HEK293 (cell line): ENCODE data around the gene WWOX.

Source experiments
- CTCF ChIA-PET: fragments of 350-600 bp; formaldehyde crosslinking; extraction: SDS; loops from one replicate; lab custom pipeline; 2021; ENCODE audit warnings: antibody characterized with exemption; lab: Yijun Ruan, JAX
- POLR2A ChIA-PET: fragments of 300-600 bp; formaldehyde crosslinking; extraction: SDS; loops from one replicate; lab custom pipeline; 2020; ENCODE audit warnings: antibody characterized with exemption, inconsistent platforms; lab: Yijun Ruan, JAX
- H3K27ac ChIP-seq: fragments of 200-500 bp; sonication (Bioruptor generic); 2 replicates; pipeline ENCODE4 v1.5.1; 2014; ENCODE audit warnings: low read depth, low read length, control low read depth, inconsistent platforms; ENCODE audit errors: extremely low read depth
- H3K36me3 ChIP-seq, 2 experiments: fragments of 200-500 bp in 1 of 2; sonication (Bioruptor generic) in 1 of 2; 1 replicate in 1 of 2; 2 replicates in 1 of 2; pipeline ENCODE4 v1.5.1; 2014 to 2017; ENCODE audit warnings: inconsistent platforms in 2 of 2, low read length in 2 of 2; ENCODE audit not compliant: control insufficient read depth in 2 of 2, insufficient read depth in 1 of 2
- H3K4me1 ChIP-seq: fragments of 200-500 bp; sonication (Bioruptor generic); 2 replicates; pipeline ENCODE4 v1.5.1; 2014; ENCODE audit warnings: mild to moderate bottlenecking, low read length, inconsistent platforms; ENCODE audit not compliant: control insufficient read depth, insufficient read depth
- H3K4me3 ChIP-seq: 2 replicates; pipeline ENCODE4 v1.5.1; 2011; ENCODE audit warnings: low read depth, mild to moderate bottlenecking, control low read depth, low read length, moderate library complexity
- H3K9me3 ChIP-seq: fragments of 200-500 bp; sonication (Bioruptor generic); 2 replicates; pipeline ENCODE4 v1.5.1; 2014; ENCODE audit warnings: low read depth, low read length, inconsistent platforms; ENCODE audit not compliant: control insufficient read depth, insufficient read depth
- KLF16 ChIP-seq: fragments of 450-650 bp; formaldehyde crosslinking; IDR thresholded peaks from 2 replicates; pipeline ENCODE4 v1.5.1; 2017; ENCODE audit warnings: missing biosample characterization, missing genetic modification characterization
- KLF7 ChIP-seq: fragments of 450-650 bp; formaldehyde crosslinking; IDR thresholded peaks from 2 replicates; pipeline ENCODE4 v1.5.1; 2016; ENCODE audit warnings: missing biosample characterization, missing genetic modification characterization, borderline replicate concordance
- SCRT2 ChIP-seq: fragments of 450-650 bp; formaldehyde crosslinking; IDR thresholded peaks from 2 replicates; pipeline ENCODE4 v1.5.1; 2016; ENCODE audit warnings: missing biosample characterization, missing genetic modification characterization
- YY2 ChIP-seq: fragments of 450-650 bp; formaldehyde crosslinking; IDR thresholded peaks from 2 replicates; pipeline ENCODE4 v1.5.1; 2016; ENCODE audit warnings: missing biosample characterization, missing genetic modification characterization
- ZBTB8A ChIP-seq: fragments of 450-650 bp; formaldehyde crosslinking; IDR thresholded peaks from 2 replicates; pipeline ENCODE4 v1.5.1; 2016; ENCODE audit warnings: missing biosample characterization, missing genetic modification characterization
- ZFP41 ChIP-seq: fragments of 450-650 bp; formaldehyde crosslinking; IDR thresholded peaks from 2 replicates; pipeline ENCODE4 v1.5.1; 2016; ENCODE audit warnings: missing biosample characterization, missing genetic modification characterization, borderline replicate concordance
- ZNF112 ChIP-seq: fragments of 450-650 bp; formaldehyde crosslinking; IDR thresholded peaks from 2 replicates; pipeline ENCODE4 v1.5.0; 2017; ENCODE audit warnings: missing biosample characterization, missing genetic modification characterization
- ZNF114 ChIP-seq: fragments of 450-650 bp; formaldehyde crosslinking; IDR thresholded peaks from 2 replicates; pipeline ENCODE4 v1.5.0; 2017; ENCODE audit warnings: missing biosample characterization, missing genetic modification characterization
- ZNF239 ChIP-seq: fragments of 450-650 bp; formaldehyde crosslinking; IDR thresholded peaks from 2 replicates; pipeline ENCODE4 v1.5.1; 2016; ENCODE audit warnings: missing biosample characterization, missing genetic modification characterization
- ZNF48 ChIP-seq: fragments of 450-650 bp; formaldehyde crosslinking; IDR thresholded peaks from 2 replicates; pipeline ENCODE4 v1.5.1; 2016; ENCODE audit warnings: missing biosample characterization, missing genetic modification characterization
- ZNF510 ChIP-seq: fragments of 450-650 bp; formaldehyde crosslinking; IDR thresholded peaks from 2 replicates; pipeline ENCODE4 v1.5.1; 2018; ENCODE audit warnings: mild to moderate bottlenecking, missing genetic modification characterization, missing biosample characterization; ENCODE audit not compliant: insufficient replicate concordance
- ZNF571 ChIP-seq: fragments of 450-650 bp; formaldehyde crosslinking; IDR thresholded peaks from 2 replicates; pipeline ENCODE4 v1.5.0; 2017; ENCODE audit warnings: missing biosample characterization, missing genetic modification characterization
- ZNF610 ChIP-seq: fragments of 450-650 bp; formaldehyde crosslinking; IDR thresholded peaks from 2 replicates; pipeline ENCODE4 v1.5.1; 2016; ENCODE audit warnings: missing biosample characterization, missing genetic modification characterization, borderline replicate concordance
- ZNF629 ChIP-seq: fragments of 450-650 bp; formaldehyde crosslinking; IDR thresholded peaks from 2 replicates; pipeline ENCODE4 v1.5.1; 2017; ENCODE audit warnings: missing biosample characterization, missing genetic modification characterization
- ZNF658 ChIP-seq: fragments of 450-650 bp; formaldehyde crosslinking; IDR thresholded peaks from 2 replicates; pipeline ENCODE4; 2016; ENCODE audit warnings: missing biosample characterization, missing genetic modification characterization
- ZNF664 ChIP-seq: fragments of 450-650 bp; formaldehyde crosslinking; IDR thresholded peaks from 2 replicates; pipeline ENCODE4 v1.5.1; 2016; ENCODE audit warnings: missing biosample characterization, missing genetic modification characterization
- ZNF777 ChIP-seq: fragments of 450-650 bp; formaldehyde crosslinking; IDR thresholded peaks from 2 replicates; pipeline ENCODE4 v1.5.1; 2017; ENCODE audit warnings: missing biosample characterization, missing genetic modification characterization, borderline replicate concordance
- ZNF785 ChIP-seq: fragments of 450-650 bp; formaldehyde crosslinking; IDR thresholded peaks from 2 replicates; pipeline ENCODE4 v1.5.1; 2016; ENCODE audit warnings: missing biosample characterization, missing genetic modification characterization
- TF ChIP-seq, protein P1 (sequence below): fragments of 450-650 bp; formaldehyde crosslinking; IDR thresholded peaks from 2 replicates; pipeline ENCODE4 v1.5.1; 2016; ENCODE audit warnings: missing biosample characterization, missing genetic modification characterization
- TF ChIP-seq, protein P2 (sequence below): fragments of 450-650 bp; formaldehyde crosslinking; IDR thresholded peaks from 2 replicates; pipeline ENCODE4 v1.5.1; 2017; ENCODE audit warnings: missing biosample characterization, missing genetic modification characterization
- TF ChIP-seq, protein P3 (sequence below): fragments of 450-650 bp; formaldehyde crosslinking; IDR thresholded peaks from 2 replicates; pipeline ENCODE4 v1.5.1; 2016; ENCODE audit warnings: missing biosample characterization, missing genetic modification characterization

Gene WWOX

DNA sequence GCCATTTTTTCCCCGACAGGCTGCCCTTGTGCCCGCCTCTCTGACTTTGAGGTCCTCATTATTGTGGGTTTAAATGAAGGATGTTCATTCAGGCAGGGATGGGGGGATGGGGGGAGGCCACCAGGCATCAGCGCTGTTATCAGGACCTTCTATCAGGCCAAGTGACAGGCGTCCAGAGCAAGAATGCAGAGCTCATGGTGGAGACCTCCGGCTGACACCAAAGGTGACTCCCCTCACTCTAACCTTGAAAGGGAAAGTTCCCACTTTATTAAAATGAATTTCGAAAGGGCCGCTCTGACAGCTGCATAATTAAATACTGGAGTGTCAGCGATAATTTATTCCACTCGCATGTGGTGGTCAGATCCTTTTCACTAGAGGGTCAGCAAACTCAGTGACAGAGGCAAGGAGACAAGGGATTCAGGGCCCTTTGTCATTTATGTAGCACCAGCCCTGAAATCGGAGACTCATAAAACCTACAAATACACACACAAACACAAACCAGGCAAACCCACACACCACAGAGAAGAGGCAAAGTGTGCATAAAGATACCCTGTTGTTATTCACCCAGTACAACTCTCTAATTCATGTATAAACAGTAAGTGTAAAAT lies 1065.0 kb downstream of the WWOX start:
- ChIA-PET CTCF (interaction anchor here (0.6 kb wide), 1 partner anchor 10 kb away, joined by 4 read pairs; no protein-coding TSS in a partner anchor), POLR2A (no interaction called here)
- H3K4me3 ChIP-seq: no peak overlapping the region
- no peaks in the 10 kb centered on the region; the same call in 1 of the 2 replicates for H3K4me1 ChIP-seq
- H3K27ac ChIP-seq: no peak overlapping the region
- TF ChIP-seq ZNF114 (no peak), ZNF239 (tag by site-specific recombination) (no peak), ZNF112 (no peak), ZBTB8A (tag by site-specific recombination) (no peak), KLF16 (tag by site-specific recombination) (no peak)
- TF ChIP-seq, protein P1, sequence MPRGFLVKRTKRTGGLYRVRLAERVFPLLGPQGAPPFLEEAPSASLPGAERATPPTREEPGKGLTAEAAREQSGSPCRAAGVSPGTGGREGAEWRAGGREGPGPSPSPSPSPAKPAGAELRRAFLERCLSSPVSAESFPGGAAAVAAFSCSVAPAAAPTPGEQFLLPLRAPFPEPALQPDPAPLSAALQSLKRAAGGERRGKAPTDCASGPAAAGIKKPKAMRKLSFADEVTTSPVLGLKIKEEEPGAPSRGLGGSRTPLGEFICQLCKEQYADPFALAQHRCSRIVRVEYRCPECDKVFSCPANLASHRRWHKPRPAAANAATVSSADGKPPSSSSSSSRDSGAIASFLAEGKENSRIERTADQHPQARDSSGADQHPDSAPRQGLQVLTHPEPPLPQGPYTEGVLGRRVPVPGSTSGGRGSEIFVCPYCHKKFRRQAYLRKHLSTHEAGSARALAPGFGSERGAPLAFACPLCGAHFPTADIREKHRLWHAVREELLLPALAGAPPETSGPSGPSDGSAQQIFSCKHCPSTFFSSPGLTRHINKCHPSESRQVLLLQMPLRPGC: no peak
- no peaks in the 10 kb centered on the region for H3K36me3 ChIP-seq
- no peaks in the 10 kb centered on the region for H3K9me3 ChIP-seq

DNA sequence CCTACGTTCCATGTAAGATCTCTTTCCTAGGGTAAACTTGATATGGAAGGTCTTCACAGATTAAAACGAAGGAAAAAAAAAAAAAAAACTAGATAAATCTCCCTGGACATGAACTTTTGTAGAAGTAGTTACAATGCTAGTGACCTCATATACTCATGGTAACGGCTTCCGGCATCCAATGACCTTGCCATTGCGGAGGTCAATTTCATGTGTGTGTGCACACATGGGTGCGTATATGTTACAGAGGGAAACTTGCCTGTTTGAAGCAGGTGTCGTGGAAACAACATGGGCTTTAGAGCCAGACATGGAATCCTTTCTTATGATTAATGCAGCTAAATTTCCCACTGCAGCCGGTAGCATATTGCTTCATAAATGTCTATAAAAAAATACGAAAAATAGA lies 1065.6 kb downstream of the WWOX start:
- H3K27ac ChIP-seq: no peak overlapping the region
- CTCF ChIA-PET: no interaction called here
- H3K4me3 ChIP-seq: no peak overlapping the region
- H3K4me1 ChIP-seq: no peaks in the 10 kb centered on the region; the same call in 1 of the 2 replicates
- TF ChIP-seq ZBTB8A (tag by site-specific recombination): no peak
- TF ChIP-seq ZNF664 (tag by site-specific recombination): no peak
- TF ChIP-seq, protein P2, sequence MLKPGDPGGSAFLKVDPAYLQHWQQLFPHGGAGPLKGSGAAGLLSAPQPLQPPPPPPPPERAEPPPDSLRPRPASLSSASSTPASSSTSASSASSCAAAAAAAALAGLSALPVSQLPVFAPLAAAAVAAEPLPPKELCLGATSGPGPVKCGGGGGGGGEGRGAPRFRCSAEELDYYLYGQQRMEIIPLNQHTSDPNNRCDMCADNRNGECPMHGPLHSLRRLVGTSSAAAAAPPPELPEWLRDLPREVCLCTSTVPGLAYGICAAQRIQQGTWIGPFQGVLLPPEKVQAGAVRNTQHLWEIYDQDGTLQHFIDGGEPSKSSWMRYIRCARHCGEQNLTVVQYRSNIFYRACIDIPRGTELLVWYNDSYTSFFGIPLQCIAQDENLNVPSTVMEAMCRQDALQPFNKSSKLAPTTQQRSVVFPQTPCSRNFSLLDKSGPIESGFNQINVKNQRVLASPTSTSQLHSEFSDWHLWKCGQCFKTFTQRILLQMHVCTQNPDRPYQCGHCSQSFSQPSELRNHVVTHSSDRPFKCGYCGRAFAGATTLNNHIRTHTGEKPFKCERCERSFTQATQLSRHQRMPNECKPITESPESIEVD (tag by site-specific recombination): no peak
- TF ChIP-seq ZNF777: no peak
- TF ChIP-seq ZNF658 (tag by site-specific recombination): no peak
- no peak for TF ChIP-seq ZFP41 (tag by site-specific recombination)
- no peak for TF ChIP-seq ZNF785 (tag by site-specific recombination)
- no peak for TF ChIP-seq ZNF48 (tag by site-specific recombination)
- TF ChIP-seq ZNF629 (tag by site-specific recombination): no peak
- TF ChIP-seq SCRT2: no peak
- no peak for TF ChIP-seq YY2
- no peak for TF ChIP-seq ZNF610 (tag by site-specific recombination)
- no peak for TF ChIP-seq ZNF510
- TF ChIP-seq KLF7 (tag by site-specific recombination): no peak
- no peak for TF ChIP-seq ZNF571
- TF ChIP-seq, protein P3, sequence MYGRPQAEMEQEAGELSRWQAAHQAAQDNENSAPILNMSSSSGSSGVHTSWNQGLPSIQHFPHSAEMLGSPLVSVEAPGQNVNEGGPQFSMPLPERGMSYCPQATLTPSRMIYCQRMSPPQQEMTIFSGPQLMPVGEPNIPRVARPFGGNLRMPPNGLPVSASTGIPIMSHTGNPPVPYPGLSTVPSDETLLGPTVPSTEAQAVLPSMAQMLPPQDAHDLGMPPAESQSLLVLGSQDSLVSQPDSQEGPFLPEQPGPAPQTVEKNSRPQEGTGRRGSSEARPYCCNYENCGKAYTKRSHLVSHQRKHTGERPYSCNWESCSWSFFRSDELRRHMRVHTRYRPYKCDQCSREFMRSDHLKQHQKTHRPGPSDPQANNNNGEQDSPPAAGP (tag by site-specific recombination): no peak
- POLR2A ChIA-PET: no interaction called here
- no peaks in the 10 kb centered on the region for H3K9me3 ChIP-seq
- no peaks in the 10 kb centered on the region for H3K36me3 ChIP-seq
